HuH-7 (cell line): ENCODE measurements around the gene TMIE.

ENCODE experiments used
- DNase-seq: peaks from one replicate; pipeline ENCODE4 v3.0.0; 2011; ENCODE audit warnings: low spot score

Gene TMIE

GRCh38 chr3:46701181-46701939 is at the start of gene TMIE:
Gene TMIE (plus strand): TSS chr3:46701392. CDS start chr3:46701488, 96 bp downstream.
- DNase-seq = no peak

- no peak for DNase-seq
Measured at GRCh38 chr3:46655271-46655670, 45.9 kb upstream of the TMIE start.

- no peak for DNase-seq
Measured at GRCh38 chr3:46656778-46657556, 44.2 kb upstream of the TMIE start.

- DNase-seq = no peak
Measured at GRCh38 chr3:46659285-46659684, 41.9 kb upstream of the TMIE start.

- DNase-seq = no peak
Measured at GRCh38 chr3:46660003-46660402, 41.2 kb upstream of the TMIE start.

- DNase-seq = peak; percentile 18
Measured at GRCh38 chr3:46660543-46661523, 40.4 kb upstream of the TMIE start.

- peak; percentile 5 for DNase-seq
Measured at GRCh38 chr3:46661776-46662766, 39.1 kb upstream of the TMIE start.

- DNase-seq = peak; percentile 12
Measured at GRCh38 chr3:46662771-46663551, 38.2 kb upstream of the TMIE start.

- peak; percentile 34 for DNase-seq
Measured at GRCh38 chr3:46663591-46664135, 37.5 kb upstream of the TMIE start.

- no peak for DNase-seq
Measured at GRCh38 chr3:46664188-46664970, 36.8 kb upstream of the TMIE start.

- no peak for DNase-seq
Measured at GRCh38 chr3:46664971-46665762, 36.0 kb upstream of the TMIE start.

GRCh38 chr3:46665763-46666452 is 35.3 kb upstream of the TMIE start:
- DNase-seq = no peak

- DNase-seq = peak; percentile 10
Measured at GRCh38 chr3:46666453-46666845, 34.7 kb upstream of the TMIE start.

- peak; percentile 10 for DNase-seq
Measured at GRCh38 chr3:46667061-46667621, 34.1 kb upstream of the TMIE start.

GRCh38 chr3:46667657-46668056 is 33.5 kb upstream of the TMIE start:
- DNase-seq = no peak

- DNase-seq = no peak
Measured at GRCh38 chr3:46668116-46668515, 33.1 kb upstream of the TMIE start.

- no peak for DNase-seq
Measured at GRCh38 chr3:46668591-46668990, 32.6 kb upstream of the TMIE start.
